Left hindlimb (tissue), 1 donor: ENCODE data around the gene SF3B1.
"Not testable (repeated sequence)": the region's sequence is repeated elsewhere in the genome, so short reads cannot be mapped to it uniquely, and the experiment has no call there.

Source experiments
- DNase-seq: peaks from one replicate; pipeline ENCODE4 v3.0.0-alpha.2; 2018

SF3B1 gene

DNA sequence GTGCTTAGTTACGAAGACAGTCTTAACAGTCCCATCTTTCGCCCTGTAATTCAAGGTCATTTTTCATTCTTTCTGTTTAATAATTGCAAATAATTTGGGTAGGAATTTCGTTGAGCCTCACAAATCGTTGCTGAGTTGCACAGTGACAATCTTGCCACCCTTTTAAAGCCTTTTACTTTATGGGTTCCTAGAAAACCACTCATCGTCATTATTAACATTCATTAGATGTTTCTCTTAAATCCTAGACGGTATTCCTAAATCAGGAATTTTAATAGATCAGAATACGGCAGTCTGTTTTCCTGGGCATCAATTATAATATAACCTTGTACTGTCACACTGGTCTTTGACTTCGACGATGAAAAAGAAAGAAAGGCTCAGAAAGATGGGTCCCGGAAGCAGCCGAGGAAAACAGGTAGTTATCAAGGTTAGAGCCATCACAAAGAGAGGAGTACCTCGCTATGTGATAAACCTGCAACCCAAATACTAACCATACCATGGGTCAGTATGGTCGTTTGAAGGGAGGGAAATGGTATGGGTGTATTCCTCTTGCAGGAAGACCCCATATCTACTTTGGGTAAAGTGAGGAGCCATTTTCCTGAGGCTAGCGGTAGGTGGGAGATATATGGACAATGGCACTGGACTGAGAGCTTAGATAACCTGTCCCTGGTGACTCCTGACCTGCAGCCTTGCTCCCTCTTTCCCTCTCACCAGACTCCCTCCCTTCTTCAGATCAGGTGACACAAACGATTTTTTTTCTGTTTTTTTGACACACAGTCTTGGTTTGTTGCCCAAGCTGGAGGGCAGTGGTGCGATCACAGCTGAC is 981 bp upstream of the SF3B1 start:
- DNase-seq: no peak

DNA sequence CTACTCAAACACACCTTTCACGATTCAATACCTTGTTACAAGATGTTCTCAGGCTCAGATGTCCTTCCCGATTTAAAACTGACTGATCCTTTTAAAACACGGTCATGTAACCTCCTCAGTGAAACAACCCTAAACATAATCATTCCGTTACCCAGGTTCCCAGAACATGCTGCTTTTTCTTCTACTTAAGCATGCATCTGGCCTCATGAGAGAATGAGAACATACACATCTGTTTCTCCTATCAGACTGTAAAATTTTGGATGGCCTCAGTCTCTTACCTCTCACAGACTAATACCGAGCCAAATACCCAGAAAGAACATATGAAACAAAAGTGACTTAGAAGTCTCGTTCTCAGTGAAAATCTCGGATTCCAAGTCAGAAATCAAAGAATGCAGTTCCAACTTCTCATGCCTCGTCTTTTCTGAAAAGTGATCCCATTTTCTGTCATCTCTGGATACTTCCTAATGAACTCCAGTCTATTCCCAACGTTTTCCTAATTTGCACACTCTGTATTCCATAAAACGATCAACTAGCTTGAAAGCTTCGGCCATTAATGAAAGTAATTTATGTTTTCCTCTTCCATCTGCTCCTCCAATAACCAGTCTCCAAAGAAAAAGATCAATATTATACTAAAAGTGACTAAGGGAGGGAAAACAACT is 919 bp downstream of the SF3B1 start:
- DNase-seq: no peak

DNA sequence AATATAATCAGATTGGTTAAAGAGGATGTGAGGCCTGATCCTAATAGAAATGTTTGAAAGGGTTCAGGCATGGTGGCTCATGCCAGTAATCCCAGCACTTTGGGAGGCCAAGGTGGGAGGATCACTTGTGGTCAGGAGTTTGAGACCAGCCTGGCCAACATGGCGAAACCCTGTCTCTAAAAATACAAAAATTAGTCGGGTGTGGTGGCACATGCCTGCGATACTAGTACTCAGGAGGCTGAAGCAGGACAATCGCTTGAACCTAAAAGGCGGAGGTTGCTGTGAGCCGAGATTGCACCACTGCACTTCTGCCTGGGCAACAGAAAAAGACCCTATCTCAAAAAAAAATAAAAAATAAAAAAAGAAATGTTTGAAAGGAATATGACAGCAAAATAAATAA is 2.3 kb downstream of the SF3B1 start:
- DNase-seq: not testable (repeated sequence)

DNA sequence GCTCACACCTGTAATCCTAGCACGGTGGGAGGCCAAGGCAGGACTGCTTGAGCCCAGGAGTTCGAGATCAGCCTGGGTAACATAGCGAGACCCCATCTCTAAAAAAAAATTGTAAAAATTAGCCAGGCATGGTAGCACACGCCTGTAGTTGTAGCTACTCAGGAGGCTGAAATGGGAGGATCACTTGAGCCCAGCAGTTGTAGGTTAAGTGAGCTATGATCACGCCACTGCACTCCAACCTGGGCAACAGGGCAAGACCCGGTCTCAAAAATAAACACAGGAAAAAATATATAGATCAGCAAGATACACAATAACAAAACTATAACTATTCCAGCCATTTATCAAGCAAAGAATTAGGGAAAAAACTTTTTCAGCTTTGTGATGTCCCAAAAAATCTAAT is 3.0 kb downstream of the SF3B1 start:
- DNase-seq: no peak

DNA sequence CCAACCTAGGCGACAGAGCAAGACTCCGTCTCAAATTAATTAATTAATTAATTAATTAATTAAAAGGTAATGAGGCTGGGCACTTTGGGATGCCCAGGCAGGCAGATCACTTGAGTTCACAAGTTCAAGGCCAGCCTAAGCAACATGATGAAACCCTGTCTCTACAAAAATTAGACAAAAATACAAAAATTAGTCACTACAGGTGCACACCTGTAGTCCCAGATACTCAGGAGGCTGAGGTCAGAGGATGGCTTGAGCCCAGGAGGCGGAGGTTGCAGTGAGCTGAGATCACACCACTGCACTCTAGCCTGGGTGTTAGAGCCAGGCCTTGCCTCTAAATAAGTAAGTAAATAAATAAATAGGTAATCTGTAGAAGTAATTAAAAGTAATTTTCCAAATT is 6.8 kb downstream of the SF3B1 start:
- DNase-seq: no peak

DNA sequence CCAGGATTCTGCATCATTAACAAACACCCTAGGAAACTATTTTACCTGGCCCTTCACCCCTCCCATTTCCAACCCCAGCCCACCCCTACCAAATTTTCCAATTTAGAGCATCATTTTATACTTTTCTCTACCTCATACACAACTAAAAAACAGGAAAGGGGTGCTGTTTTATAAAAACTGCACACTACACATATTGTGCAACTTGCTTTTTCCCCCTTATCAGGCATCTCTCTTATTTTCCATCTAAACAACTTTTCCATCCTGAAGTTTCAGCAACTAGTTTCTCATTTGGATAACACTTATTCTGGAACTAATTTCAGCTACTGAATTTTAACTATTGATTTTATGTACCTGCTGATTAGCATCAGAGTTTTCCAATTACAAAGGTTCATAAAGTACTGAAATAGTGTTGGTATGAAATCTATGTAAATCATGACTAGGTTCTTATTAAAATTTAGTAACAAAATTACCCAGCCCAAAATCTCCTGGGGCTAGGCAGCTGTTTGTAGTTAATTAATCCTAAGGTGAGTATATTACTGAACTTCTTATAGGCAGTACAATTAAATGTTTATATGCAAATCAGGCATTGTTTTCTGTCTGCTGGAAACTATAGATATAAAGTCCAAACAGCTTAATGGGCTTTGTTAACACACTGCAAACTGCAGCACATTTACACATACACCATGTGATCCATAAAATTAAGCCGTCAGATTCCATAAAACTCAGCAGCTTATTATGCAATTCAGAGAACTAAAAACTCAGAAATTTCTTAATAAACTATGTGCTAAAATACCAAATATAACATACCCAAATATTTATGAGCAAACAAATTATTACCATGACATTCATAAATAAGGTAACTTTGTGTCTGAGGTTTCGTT is 7.9 kb downstream of the SF3B1 start:
- DNase-seq: no peak

DNA sequence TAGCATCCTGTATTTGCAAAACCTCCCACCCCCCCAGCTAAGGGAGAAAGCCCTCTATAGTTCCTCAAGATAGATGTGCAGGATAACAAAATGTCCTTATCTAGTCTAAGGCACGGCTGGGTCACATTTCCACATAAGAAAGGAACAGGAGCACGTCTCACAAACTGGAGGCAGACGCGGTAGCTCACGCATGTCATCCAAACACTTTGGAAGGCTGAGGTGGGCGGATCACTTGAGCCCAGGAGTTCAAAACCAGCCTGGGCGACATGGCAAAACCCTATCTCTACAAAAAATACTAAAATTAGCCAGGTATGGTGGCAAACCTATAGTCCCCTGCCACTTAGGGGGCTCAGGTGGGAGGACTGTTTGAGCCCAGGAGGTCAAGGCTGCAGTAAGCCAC is 9.3 kb downstream of the SF3B1 start:
- no peak for DNase-seq

DNA sequence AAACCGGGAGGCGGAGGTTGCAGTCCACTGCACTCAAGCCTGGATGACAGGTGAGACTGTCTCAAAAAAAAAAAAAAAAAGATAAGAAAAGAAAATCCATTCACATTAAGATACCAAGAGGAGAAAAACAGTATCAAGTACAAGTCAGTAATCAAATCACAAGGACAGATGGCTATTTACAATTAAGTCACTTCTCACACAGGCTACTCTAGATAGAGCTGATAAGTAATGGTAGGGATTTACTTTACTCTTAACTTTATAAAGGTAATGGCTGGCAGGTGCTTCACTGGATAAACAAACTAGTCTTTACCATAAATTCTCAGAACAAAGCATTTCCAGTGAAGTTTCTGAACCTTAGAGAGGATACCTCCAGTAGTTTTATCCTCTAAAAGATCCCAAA is 11.5 kb downstream of the SF3B1 start:
- no peak for DNase-seq

DNA sequence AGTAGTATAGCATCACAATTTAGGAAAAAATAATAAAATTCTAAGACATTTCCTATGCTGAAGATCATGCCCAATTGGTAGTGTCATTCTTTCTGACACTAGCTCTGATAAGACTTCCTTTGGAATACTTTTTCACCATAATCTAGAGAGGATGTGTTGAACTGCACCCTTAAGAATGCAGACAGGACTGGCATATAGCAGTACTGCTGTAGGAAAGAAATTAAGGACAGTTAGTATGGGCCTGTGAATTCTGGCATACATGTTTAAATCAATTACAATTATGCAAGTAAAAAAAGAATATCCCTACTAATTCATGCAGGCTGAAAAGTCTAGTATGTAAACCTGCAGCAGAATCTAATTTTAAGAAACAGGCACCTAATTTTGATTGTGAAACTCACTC is 15.4 kb downstream of the SF3B1 start:
- DNase-seq: no peak

DNA sequence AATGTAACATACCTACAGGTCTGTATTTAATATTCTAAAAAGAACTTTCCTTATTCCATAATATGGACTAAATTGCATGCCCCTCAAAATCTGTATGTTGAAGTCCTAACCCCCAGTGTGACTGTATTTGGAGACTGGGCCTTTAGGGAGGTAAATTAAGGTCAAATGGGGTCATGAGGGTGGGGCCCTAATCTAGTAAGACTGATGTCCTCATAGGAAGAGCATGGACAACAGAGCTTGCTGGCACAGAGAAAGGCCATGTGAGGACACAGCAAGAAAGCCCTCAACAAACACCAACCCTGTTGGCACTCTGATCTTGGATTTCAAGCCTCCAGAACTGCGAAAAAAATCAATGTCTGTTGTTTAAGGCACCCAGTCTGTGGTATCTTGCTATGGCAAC is 18.6 kb downstream of the SF3B1 start:
- no peak for DNase-seq

DNA sequence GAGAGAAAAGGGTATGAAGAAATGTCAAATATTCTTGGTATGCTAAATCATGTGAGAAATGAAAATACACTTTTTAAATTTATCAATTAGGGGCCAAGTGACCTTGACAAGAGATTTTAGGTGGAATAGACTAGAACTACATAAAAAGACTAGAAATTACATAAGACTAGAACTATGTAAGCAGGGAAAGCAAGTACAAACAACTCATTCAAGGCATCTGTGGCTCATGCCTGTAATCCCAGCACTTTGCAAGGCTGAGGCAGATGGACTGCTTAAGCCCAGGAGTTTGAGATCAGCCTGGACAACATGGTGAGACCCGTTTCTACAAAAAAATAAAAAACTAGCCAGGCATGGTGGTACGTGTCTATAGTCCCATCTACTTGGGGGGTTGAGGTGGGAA is 20.3 kb downstream of the SF3B1 start:
- DNase-seq: no peak

DNA sequence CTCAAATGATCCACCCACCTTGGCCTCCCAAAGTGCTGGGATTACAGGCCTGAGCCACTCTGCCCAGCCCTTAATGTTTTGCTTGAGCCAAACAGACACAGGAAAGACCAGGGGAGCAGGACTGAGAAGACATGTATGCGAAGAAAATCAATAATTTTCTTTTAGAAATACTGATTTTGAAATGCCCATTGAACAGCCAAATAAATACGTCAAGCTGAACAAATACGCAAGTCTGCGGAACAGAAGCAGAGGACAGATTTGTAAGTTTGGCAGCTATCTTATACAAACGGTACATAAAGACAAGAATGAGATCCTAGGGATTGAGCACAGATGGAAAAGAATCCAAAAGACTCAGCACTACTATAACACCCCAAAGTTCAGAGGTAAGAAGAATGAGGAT is 20.8 kb downstream of the SF3B1 start:
- DNase-seq: no peak

DNA sequence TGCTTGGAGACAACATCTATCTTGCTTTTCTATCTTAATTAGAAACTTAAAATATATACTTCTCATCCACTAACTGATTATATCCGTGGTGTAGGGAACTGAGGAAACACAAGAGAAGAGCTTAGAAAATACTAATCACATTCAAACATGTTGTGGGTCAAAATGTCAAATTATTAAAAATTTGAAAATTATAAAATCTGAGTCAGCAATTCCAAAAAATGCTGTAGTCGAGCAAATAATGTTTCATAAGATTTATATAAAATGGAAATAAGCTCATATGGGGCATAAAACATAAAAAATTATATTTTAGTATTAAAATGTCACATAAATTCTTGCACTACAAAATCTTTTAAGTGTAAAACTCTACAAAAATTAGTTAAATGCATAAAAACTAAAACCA is 29.2 kb downstream of the SF3B1 start:
- DNase-seq: no peak

DNA sequence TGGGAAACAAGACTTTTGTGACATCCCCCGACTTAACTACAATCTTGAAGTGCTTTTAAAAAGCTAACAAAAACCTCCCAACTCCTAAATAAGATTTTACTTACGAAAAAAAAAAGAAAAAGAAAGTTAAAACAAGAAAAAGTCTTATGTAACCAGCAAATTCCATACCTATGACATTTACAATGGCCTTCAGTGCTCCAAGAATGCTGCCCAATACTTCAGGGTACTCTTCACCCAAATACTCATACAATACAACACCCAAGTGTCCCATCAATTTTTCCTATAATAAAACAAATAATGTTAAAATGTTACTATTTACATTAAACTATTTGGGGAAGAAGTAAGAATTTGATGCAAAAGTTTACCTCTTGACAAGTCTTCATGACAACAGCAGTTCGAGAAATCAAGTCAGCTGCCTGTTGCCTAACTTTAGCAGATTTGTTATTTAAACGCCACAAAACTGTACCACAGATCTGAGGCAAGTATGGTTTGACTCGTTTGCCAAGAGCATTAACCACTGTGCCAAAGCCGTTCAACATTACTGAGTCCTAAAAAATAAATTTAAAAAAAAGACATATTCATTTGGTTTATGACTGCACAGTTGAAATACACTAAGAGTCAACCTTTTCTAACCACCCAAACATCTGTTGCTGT is 34.8 kb downstream of the SF3B1 start:
- DNase-seq: no peak

DNA sequence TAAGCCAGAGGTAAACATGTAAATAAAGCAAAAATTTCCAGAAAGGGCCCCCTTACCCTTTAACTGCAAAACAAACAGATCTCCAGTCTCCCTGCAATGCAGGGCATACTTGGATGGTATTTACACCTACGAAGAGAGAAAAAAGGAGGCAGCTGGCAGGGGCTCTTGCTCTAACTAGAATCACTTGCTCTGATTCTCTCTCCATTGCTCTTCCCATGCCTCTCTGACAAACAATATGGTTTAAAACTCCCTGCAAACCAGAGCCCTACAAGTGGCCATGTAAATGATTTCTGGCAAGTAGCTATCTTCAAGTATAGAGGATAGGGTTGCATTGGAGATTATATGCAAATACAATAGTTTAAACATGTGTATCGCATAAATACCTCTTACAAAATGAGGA is 35.9 kb downstream of the SF3B1 start:
- no peak for DNase-seq

DNA sequence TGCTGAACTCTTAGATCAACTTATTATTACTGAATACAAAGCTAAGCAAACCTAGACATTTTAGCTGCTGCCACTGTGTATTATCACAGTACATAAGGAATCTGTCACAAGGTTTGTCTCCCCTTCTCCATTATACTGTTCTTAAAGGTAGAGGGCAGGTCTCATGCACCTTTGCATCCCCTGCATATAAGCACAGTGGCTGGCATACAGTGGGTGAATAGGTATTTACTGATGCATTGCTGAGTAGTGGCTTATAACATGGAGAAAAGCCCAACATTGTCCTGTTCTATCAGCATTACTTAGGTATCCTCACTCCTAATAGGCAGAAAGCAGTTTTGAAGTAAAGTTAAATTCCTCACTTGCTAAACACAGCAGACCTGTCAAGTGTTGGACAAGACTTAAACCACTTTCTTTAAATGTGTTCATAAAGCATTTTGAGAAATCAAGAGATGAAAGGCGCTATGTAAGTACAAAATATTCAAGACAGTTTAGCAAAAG is 43.6 kb downstream of the SF3B1 start:
- no peak for DNase-seq

DNA sequence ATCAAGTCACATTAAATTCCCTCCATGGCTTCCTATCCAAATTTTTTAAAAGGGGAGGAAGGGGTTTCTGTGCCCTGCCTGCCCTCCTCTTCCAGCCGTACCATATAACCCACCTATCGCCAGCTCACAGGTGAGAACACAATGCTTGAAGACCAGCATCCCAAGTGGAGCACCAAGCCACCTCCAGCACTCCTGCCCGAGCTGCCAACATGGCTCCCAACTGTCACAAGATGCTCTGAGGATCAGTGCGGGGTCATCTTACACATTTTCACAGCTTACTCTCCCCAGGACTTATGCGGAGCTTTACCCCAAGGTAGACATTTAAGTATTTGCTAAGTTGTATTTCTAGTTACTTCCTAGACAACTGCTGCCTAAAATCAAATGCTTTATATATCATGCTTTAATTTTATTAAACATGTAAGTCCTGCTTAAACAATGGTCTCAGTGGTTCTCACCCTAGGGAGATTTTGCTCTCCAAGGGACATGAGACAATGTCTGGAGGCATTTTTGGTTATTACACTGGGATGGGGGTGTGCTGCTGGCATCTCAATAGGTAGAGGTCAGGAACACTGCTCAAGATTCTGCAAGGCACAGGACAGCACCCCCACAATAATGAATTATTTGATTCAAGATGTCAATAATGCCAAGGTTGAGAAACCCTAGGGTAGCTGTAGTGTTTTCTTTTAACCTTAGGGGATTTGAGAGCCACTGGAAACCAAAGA is 45.8 kb downstream of the SF3B1 start:
- DNase-seq: no peak

DNA sequence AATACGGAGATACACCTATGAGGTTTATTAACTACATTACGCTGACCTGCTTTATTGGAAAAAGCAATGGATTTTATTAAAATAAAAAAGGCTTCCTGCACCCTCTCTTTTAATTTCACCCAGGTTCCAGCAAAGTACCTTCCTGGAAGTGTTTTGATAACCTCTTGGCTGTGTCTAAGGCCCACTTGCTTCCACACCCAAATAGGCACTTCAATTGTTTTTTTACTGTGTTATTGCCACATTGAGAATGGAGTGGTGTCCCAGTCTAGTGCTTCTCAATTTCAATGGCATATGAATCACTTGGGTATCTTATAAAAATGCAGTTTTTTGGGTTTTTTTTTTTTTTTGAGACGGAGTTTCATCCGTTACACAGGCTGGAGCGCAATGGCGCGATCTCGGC is 47.6 kb downstream of the SF3B1 start:
- no peak for DNase-seq

DNA sequence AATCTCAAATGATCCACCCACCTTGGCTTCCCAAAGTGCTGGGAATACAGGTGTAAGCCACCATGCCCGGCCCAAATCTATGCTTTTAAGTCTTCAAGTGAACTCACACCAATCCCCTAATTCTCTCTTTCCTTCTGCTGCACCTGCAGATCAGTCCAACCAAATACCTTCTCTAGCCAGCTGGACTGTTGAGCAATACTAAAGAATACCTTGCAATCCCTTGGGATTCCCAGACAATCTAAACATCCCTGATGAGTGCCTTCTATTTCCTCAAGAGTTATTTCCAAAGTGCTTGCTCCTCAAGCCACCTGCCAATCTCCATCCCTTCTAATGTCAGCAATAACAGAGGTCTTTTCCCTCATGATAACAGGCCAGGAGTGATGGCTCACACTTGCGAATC is 48.6 kb downstream of the SF3B1 start:
- no peak for DNase-seq

DNA sequence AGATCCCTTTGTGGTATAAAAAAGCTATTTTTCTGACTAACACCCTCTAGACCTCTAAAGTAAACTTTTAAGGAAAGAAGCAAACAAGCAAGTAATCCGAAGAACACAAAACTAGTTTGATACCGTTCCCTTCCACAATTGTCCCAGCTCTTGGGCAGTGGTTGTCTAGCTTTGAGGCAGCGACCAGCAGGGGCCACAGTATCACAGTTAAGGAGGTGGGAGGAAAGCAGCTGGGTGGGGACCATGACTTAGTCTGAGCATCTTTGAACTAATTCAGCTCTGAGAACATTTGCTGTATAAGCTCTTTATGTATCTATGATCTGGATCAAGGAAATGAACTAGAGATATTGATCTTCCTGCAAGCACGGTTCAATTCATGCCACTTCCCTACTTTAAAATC is 51.0 kb downstream of the SF3B1 start:
- no peak for DNase-seq

DNA sequence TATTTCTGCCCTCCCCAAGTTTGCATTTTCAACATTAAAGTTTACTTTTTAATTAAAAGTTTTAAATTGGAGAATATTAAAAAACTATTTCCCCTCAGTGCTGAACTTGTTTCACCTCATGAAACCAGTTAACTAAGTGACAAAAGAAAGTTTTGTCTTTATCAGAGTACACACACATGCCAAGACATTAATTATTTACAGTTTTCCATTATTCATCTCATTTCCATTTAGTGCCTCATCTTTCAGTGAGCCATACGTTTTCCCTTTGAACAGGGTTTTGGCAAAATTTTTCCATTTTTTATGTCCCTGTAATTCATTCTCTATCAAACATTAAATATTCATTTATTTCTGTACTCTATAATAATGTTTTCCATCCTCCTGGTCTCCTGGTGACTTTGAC is 53.2 kb downstream of the SF3B1 start:
- DNase-seq: no peak

DNA sequence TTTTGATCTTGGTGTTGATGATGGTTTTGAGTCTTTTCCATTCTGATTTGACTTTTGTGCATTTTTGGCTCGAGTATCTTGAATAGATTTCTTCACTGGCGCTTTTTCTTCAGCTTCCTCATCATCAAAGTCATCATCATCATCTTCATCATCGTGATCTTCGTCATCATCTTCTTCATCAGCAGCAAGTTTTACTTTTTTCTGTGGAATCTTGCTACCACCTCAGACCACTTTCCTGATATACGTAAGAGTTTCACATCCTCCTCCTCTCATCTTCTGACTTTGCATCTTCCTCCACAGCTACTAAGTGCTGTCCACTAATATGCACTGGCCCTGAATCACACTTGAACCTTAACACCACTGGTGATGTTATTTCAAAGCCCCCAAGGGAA is 54.9 kb downstream of the SF3B1 start:
- not testable (repeated sequence) for DNase-seq
